ENCODE results near the gene POLR1G. TPM values are rescaled to one million over a fixed set of nuclear protein-coding genes. Genes with fewer than 3 reads are reported as not detected.
"Not testable (repeated sequence)": the region's sequence is repeated elsewhere in the genome, so short reads cannot be mapped to it uniquely, and the experiment has no call there.

Gene POLR1G
- total RNA-seq, 1 donor from 2014 or later = 25.3 TPM

DNA sequence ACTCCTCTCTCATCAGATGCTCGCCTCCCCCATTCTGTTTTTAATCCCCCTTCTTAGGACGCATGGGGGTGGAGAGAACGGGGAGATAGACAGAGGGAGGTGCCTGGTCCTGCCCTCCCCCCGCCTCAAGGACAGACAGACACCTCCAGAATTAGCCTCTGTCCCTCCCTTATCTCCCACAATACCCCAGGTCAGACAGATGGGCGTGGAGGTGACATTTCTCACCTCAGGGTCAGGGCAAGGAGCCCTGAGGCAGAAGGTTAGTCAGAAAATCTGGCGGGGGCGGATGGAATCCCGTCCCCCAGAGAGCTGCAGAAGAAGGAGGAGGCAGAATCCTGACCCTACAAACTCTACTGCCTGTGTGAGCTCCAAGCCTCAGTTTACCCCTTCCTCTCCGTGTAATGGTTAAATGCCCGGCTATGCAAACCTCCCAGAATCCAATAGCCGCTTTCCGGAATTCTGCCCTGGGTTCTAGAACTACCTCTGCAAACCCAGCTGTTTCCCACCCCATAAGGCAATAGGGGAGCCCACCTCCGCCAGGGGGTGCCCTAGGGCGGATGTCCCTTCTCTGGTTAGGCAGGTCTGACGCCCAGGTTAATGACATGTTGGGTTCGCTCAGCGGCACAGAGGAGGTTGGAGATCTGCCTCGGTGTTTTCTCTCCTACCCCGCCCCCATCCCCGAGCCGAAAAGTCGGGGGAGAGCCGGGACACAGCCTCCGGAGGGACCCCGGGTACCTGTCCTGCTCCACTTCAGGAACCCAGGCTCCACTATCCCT, 2.5 kb upstream of the POLR1G start:
- Mint-ChIP-seq H3K27me3 (ENCODE audit: insufficient read depth) (peaks cover 14% of the 10 kb centered on the region), H3K4me1 (ENCODE audit: low read depth) (peaks cover 51% of the 10 kb centered on the region), H3K4me3 (peak overlapping the region; percentile 98), H3K9me3 (no peaks in the 10 kb centered on the region), H3K36me3 (ENCODE audit: low read depth) (peaks cover 12% of the 10 kb centered on the region), H3K27ac (no peak overlapping the region)
- DNase-seq (ENCODE audit: low spot score) = peak; percentile 61
- intact Hi-C loops (cut with micrococcal nuclease) = loop anchor here (10.0 kb wide), 1 partner anchor 591 kb away; the partner anchor contains the start of gene CCDC61

DNA sequence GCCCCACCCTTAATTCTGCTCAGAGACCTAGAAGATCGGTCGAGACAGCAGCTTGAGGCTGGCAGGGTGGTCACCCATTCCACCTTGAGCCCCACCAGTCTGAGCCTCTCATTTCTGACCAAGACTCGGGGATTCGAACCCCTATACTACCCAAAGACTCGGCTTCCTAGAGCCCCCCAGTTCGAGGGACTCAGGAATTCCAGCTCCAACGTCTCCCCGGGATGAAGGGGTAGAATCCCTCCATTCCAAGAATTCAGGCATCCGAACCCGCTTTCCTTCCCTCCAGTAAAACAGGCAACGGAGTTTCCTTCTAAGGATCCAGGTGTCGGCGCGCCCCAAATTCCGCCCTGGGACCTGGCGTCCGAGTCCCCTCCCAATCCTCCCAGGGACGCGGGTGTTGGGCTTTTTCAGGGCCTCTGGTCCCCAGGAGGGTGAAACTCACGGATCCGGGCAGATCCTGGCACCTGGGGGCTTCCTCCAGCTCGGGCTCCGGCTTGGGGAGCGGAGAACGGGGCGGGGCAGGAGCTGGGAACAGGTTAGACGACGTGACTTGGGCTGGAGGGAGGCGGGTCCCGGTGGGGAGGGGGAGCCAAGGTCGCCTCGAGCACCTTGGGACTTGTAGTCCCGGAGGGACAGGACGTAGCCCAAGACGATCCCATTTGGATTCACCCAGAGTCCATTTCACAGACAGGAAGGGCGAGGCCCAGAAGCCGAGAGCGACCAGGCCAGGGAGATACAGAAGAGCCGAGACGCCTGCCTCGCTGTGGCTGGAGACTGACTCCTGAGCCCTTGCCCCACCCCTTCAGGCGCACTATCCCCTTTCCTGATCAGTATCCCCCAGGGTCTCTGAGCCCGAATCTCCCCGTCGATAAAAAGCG, 1.6 kb upstream of the POLR1G start, which contains the start of gene PPP1R13L:
Gene PPP1R13L (minus strand): TSS at position 513 of the 878 bp plus-strand sequence. CDS start 6,751 bp downstream, outside the sequence.
- peaks cover 53% of the 10 kb centered on the region for H3K4me1 Mint-ChIP-seq (ENCODE audit: low read depth)
- peaks cover 15% of the 10 kb centered on the region for H3K36me3 Mint-ChIP-seq (ENCODE audit: low read depth)
- peak within 1 kb of the TSS; percentile 90 for H3K27ac Mint-ChIP-seq

DNA sequence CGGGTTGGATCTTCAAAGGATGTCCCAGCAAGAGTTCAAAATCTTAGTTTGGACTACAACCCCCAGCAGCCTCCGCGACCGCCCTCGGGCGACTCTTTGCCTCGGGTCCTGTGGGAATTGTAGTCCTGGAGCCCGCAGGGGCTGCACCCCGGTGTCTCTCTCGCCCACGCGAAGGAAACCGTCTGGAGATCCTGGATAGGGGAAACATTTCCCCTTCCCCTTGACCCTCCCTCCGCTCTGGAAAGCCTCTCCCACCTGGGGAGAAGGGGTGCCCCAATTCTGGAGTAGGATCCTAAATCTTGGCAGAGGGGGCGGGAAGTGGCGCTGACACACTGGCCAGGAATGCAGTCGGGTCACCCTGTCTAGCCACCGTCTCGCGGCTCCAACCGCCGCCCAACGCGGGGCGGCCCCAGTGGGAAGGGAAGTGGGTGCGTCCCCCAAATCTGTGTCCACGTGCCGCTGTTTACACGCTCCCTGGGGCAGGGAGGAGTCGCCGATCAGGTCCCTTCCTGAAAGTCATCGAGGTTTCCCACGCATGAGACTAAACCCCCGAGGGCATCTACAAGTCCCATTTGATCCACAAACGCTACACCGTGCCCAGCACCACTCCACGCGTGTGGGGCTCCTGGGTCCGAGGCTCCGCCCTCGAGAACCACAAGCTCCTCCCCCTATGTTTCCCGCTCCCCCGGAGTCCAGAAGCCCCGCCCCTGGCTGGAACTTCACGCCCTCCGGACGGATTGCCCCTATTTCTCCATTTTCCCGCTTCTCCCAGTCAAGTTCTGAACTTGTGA, 814 bp upstream of the POLR1G start:
- peak overlapping the region; percentile 98 for H3K4me3 Mint-ChIP-seq
- DNase-seq (ENCODE audit: low spot score) = peak; percentile 77
- H3K4me1 Mint-ChIP-seq (ENCODE audit: low read depth) = peaks cover 53% of the 10 kb centered on the region
- intact Hi-C loops (cut with micrococcal nuclease) = loop anchor here (1.0 to 10.0 kb wide), 14 partner anchors 18 to 589 kb away; partner anchors contain the start of genes BLOC1S3, CCDC61, CLASRP and ERCC1
- peak overlapping the region; percentile 90 for H3K27ac Mint-ChIP-seq
- H3K27me3 Mint-ChIP-seq (ENCODE audit: insufficient read depth) = peaks cover 12% of the 10 kb centered on the region
- H3K9me3 Mint-ChIP-seq = no peaks in the 10 kb centered on the region
- H3K36me3 Mint-ChIP-seq (ENCODE audit: low read depth) = peaks cover 17% of the 10 kb centered on the region

More for the DNA sequence above, 1.6 kb upstream of the POLR1G start, which contains the start of gene PPP1R13L:
- intact Hi-C loops (cut with micrococcal nuclease) = loop anchor here (1.0 to 10.0 kb wide), 8 partner anchors 34 to 590 kb away; partner anchors contain the start of genes CCDC61, CLASRP, ERCC2 and GEMIN7
- Mint-ChIP-seq H3K4me3 (peak within 1 kb of the TSS; percentile 98), H3K27me3 (ENCODE audit: insufficient read depth) (peaks cover 12% of the 10 kb centered on the region), H3K9me3 (no peaks in the 10 kb centered on the region)
- peak; percentile 67 for DNase-seq (ENCODE audit: low spot score)

DNA sequence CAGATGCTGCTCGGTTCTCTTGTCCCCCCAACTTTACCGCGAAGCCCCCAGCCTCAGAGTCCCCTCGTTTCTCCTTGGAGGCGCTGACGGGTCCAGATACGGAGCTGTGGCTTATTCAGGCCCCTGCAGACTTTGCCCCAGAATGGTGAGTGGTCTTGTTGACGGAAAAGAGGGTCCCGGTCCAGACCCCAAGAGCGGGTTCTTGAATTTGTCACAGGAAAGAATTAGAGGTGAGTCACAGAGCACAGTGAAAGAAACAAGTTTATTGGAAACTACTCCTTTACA, 589 bp downstream of the POLR1G start:
- DNase-seq (ENCODE audit: low spot score) = no peak
- Mint-ChIP-seq H3K9me3 (no peaks in the 10 kb centered on the region), H3K4me3 (peak overlapping the region; percentile 98), H3K27me3 (ENCODE audit: insufficient read depth) (peaks cover 12% of the 10 kb centered on the region), H3K4me1 (ENCODE audit: low read depth) (peaks cover 53% of the 10 kb centered on the region), H3K27ac (no peak overlapping the region), H3K36me3 (ENCODE audit: low read depth) (peaks cover 20% of the 10 kb centered on the region)
- intact Hi-C loops (cut with micrococcal nuclease) = loop anchor here (2.0 to 10.0 kb wide), 5 partner anchors 35 to 588 kb away; partner anchors contain the start of genes CCDC61, GEMIN7, IRF2BP1 and PPP1R37

DNA sequence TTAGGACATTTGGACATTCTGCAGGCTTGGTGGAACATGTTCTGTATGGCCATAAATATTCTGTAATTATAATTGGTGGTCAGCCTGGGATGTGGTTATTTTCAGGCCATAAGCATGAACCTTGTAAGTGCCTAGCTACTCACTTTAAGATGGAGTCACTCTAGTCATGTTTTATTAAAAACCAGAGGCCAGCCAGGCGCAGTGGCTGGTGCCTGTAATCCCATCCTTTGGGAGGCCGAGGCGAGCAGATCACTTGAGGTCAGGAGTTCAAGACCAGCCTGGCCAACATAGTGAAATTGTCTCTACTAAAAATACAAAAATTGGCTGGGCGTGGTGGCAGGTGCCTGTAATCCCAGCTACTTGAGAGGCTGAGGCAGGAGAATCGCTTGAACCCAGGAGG, 1.1 kb downstream of the POLR1G start:
- peaks cover 53% of the 10 kb centered on the region for H3K4me1 Mint-ChIP-seq (ENCODE audit: low read depth)
- H3K9me3 Mint-ChIP-seq; DNase-seq (ENCODE audit: low spot score); H3K27ac Mint-ChIP-seq: not testable (repeated sequence)
- intact Hi-C loops (cut with micrococcal nuclease) = loop anchor here (2.0 to 10.0 kb wide), 5 partner anchors 35 to 587 kb away; partner anchors contain the start of genes CCDC61, GEMIN7, IRF2BP1 and PPP1R37
- H3K27me3 Mint-ChIP-seq (ENCODE audit: insufficient read depth) = peaks cover 11% of the 10 kb centered on the region
- peak overlapping the region; percentile 98 for H3K4me3 Mint-ChIP-seq
- H3K36me3 Mint-ChIP-seq (ENCODE audit: low read depth) = peaks cover 23% of the 10 kb centered on the region

DNA sequence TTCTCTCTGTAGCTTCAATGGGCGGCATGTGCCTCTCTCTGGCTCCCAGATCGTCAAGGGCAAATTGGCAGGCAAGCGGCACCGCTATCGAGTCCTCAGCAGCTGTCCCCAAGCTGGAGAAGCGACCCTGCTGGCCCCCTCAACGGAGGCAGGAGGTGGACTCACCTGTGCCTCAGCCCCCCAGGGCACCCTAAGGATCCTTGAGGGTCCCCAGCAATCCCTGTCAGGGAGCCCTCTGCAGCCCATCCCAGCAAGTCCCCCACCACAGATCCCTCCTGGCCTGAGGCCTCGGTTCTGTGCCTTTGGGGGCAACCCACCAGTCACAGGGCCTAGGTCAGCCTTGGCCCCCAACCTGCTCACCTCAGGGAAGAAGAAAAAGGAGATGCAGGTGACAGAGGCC, 1.7 kb downstream of the POLR1G start:
- intact Hi-C loops (cut with micrococcal nuclease) = loop anchor here (5.0 to 10.0 kb wide), 4 partner anchors 34 to 587 kb away; partner anchors contain the start of genes CCDC61, GEMIN7, PPP1R37 and ZNF296
- H3K36me3 Mint-ChIP-seq (ENCODE audit: low read depth) = peaks cover 26% of the 10 kb centered on the region
- DNase-seq (ENCODE audit: low spot score) = no peak
- no peaks in the 10 kb centered on the region for H3K9me3 Mint-ChIP-seq
- H3K27me3 Mint-ChIP-seq (ENCODE audit: insufficient read depth) = peaks cover 7% of the 10 kb centered on the region
- H3K4me3 Mint-ChIP-seq = peak overlapping the region; percentile 98
- peaks cover 49% of the 10 kb centered on the region for H3K4me1 Mint-ChIP-seq (ENCODE audit: low read depth)
- H3K27ac Mint-ChIP-seq = no peak overlapping the region

DNA sequence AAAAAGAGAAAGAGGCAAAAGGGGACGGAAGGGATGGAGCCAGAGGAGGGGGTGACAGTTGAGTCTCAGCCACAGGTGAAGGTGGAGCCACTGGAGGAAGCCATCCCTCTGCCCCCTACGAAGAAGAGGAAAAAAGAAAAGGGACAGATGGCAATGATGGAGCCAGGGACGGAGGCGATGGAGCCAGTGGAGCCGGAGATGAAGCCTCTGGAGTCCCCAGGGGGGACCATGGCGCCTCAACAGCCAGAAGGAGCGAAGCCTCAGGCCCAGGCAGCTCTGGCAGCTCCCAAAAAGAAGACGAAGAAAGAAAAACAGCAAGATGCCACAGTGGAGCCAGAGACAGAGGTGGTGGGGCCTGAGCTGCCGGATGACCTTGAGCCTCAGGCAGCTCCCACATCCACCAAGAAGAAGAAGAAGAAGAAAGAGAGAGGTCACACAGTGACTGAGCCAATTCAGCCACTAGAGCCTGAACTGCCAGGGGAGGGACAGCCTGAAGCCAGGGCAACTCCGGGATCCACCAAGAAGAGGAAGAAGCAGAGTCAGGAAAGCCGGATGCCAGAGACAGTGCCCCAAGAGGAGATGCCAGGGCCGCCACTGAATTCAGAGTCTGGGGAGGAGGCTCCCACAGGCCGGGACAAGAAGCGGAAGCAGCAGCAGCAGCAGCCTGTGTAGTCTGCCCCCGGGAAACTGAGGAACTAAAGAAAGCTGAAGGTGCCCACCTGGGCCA, 2.5 kb downstream of the POLR1G start:
- no peak overlapping the region for H3K4me3 Mint-ChIP-seq
- intact Hi-C loops (cut with micrococcal nuclease) = loop anchor here (5.0 to 10.0 kb wide), 4 partner anchors 33 to 586 kb away; partner anchors contain the start of genes CCDC61, GEMIN7, PPP1R37 and ZNF296

DNA sequence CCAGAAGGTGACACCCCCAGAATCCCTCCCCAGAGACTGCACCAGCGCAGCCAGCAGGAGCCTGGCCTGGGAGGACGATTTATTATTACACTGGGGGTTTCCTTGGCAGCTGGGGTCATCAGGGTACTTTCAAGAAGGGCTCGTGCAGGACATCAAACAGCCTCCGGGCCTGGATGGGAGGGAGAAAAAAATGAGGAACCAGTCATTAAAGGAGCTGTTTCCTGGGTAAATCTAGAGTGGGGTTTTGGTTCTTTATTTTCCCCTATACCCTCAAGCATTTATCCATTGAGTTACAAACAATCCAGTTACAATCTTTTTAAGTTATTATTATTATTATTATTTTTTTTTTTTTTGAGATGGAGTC, 3.1 kb downstream of the POLR1G start:
- no peaks in the 10 kb centered on the region for H3K9me3 Mint-ChIP-seq
- DNase-seq (ENCODE audit: low spot score) = no peak
- H3K27me3 Mint-ChIP-seq (ENCODE audit: insufficient read depth) = peaks cover 2% of the 10 kb centered on the region
- no peak overlapping the region for H3K4me3 Mint-ChIP-seq
- H3K27ac Mint-ChIP-seq = no peak overlapping the region
- peaks cover 35% of the 10 kb centered on the region for H3K4me1 Mint-ChIP-seq (ENCODE audit: low read depth)
- H3K36me3 Mint-ChIP-seq (ENCODE audit: low read depth) = peaks cover 38% of the 10 kb centered on the region
- intact Hi-C loops (cut with micrococcal nuclease) = loop anchor here (5.0 to 10.0 kb wide), 4 partner anchors 33 to 585 kb away; partner anchors contain the start of genes CCDC61, GEMIN7, PPP1R37 and ZNF296

More for the DNA sequence above, 2.5 kb downstream of the POLR1G start:
- DNase-seq (ENCODE audit: low spot score) = no peak
- H3K9me3 Mint-ChIP-seq = no peaks in the 10 kb centered on the region
- peaks cover 33% of the 10 kb centered on the region for H3K36me3 Mint-ChIP-seq (ENCODE audit: low read depth)
- peak overlapping the region; percentile 41 for H3K27ac Mint-ChIP-seq
- H3K4me1 Mint-ChIP-seq (ENCODE audit: low read depth) = peaks cover 41% of the 10 kb centered on the region
- H3K27me3 Mint-ChIP-seq (ENCODE audit: insufficient read depth) = peaks cover 4% of the 10 kb centered on the region

DNA sequence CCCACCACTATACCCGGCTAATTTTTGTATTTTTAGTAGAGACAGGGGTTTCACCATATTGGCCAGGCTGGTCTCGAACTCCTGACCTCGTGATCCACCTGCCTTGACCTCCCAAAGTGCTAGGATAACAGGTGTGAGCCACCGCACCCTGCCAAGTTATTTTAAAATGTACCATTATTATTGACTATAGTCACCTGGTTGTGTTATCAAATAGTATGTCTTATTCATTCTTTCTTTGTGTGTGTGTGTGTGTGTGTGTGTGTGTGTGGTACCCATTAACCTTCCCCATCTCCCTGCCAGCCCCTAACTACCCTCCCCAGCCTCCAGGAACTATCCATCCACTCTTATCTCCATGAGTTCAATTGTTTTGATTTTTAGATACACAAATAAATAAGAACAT, 3.9 kb downstream of the POLR1G start:
- intact Hi-C loops (cut with micrococcal nuclease); H3K9me3 Mint-ChIP-seq; H3K27ac Mint-ChIP-seq; H3K4me3 Mint-ChIP-seq; DNase-seq (ENCODE audit: low spot score); H3K27me3 Mint-ChIP-seq (ENCODE audit: insufficient read depth): not testable (repeated sequence)
- peaks cover 40% of the 10 kb centered on the region for H3K36me3 Mint-ChIP-seq (ENCODE audit: low read depth)
- peaks cover 27% of the 10 kb centered on the region for H3K4me1 Mint-ChIP-seq (ENCODE audit: low read depth)

DNA sequence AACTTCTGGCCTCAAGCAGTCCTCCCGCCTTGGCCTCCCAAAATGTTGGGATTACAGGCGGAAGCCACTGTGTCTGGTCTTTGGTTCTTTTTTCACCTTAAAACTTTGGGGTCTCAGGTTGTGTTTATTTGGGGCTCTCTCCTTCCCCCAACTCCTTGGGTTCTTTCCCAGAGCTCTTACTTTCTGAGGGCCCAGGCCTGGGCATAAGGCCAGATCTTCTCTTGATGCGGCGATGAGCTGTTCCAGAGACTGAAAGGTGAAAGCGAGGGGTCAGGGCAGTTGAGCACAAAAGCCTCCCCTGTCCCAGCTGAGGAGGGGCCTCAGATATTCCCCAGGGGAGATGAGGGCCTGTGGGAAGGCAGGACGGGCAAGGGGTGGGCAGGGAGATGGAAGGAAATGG, 7.1 kb downstream of the POLR1G start:
- intact Hi-C loops (cut with micrococcal nuclease) = no loop called here
- Mint-ChIP-seq H3K4me1 (ENCODE audit: low read depth) (peaks cover 8% of the 10 kb centered on the region), H3K4me3 (no peak overlapping the region), H3K27me3 (ENCODE audit: insufficient read depth) (peaks cover 1% of the 10 kb centered on the region), H3K9me3 (no peaks in the 10 kb centered on the region), H3K36me3 (ENCODE audit: low read depth) (peaks cover 48% of the 10 kb centered on the region), H3K27ac (no peak overlapping the region)
- no peak for DNase-seq (ENCODE audit: low spot score)

DNA sequence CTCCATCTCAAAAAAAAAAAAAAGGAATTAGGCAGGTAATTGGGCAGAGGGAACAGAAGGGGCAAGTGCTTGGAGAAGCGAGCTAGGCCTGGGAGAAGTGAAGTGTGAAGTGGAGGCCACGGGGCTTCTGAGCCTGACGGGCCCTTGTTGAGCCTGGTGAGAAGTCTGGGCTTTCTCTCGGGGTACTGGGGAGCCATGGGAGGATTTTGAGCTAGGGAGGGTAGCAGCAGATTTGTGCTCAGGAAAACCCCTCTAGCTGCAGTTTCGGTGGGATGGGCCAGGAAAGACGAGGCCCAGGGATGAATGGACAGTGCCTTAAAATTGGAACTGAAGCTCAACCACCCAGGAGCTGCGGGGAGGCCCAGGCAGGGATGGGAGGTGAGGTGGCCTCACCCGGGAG, 8.0 kb downstream of the POLR1G start:
- H3K9me3 Mint-ChIP-seq = no peaks in the 10 kb centered on the region
- no peak overlapping the region for H3K27ac Mint-ChIP-seq
- peaks cover 42% of the 10 kb centered on the region for H3K36me3 Mint-ChIP-seq (ENCODE audit: low read depth)

More for the DNA sequence above, 8.0 kb downstream of the POLR1G start:
- intact Hi-C loops (cut with micrococcal nuclease) = no loop called here
- H3K27me3 Mint-ChIP-seq (ENCODE audit: insufficient read depth) = peaks cover 1% of the 10 kb centered on the region
- H3K4me3 Mint-ChIP-seq = no peak overlapping the region
- no peak for DNase-seq (ENCODE audit: low spot score)
- H3K4me1 Mint-ChIP-seq (ENCODE audit: low read depth) = peaks cover 11% of the 10 kb centered on the region
